Posterior cingulate gyrus (tissue), 11 donors: Measurements from ENCODE around the gene SH3BP1.

Experiments used
- DNase-seq, 10 donors: peaks; one replicate each; pipeline versions ENCODE4 v3.0.0 to v3.0.0-alpha.2; 2020 to 2021; ENCODE audit warnings: mixed read lengths in 3 of 10
- intact Hi-C: fragments of 100-400 bp; cut with DNase I; formaldehyde crosslinking; loops from one replicate; pipeline ENCODE4 v1.15.1; 2023

SH3BP1 gene

GRCh38 chr22:37631448-37632173, 7.9 kb upstream of the SH3BP1 start:
- peak in 1 of 10 donors; percentile 68 for DNase-seq
- intact Hi-C loops = no loop called here

- intact Hi-C loops = no loop called here
These were observed 7.0 kb upstream of the SH3BP1 start for GRCh38 chr22:37632174-37633088.

GRCh38 chr22:37633089-37633624, 6.3 kb upstream of the SH3BP1 start:
- no peak for DNase-seq
- intact Hi-C loops = no loop called here

More at GRCh38 chr22:37632174-37633088, 7.0 kb upstream of the SH3BP1 start:
- peak in 1 of 10 donors; percentile 35 for DNase-seq

GRCh38 chr22:37633625-37634416, 5.6 kb upstream of the SH3BP1 start:
- intact Hi-C loops = no loop called here
- DNase-seq = peak; percentile 67 to 97 (median 77)

- DNase-seq = peak in 1 of 10 donors; percentile 71
- intact Hi-C loops = no loop called here
These were observed 5.0 kb upstream of the SH3BP1 start for GRCh38 chr22:37634417-37634924.

- DNase-seq = peak in 1 of 10 donors; percentile 39
- intact Hi-C loops = no loop called here
These were observed 4.3 kb upstream of the SH3BP1 start for GRCh38 chr22:37635157-37635556.

- no peak for DNase-seq
These were observed 3.1 kb upstream of the SH3BP1 start for GRCh38 chr22:37636186-37636948.

GRCh38 chr22:37636949-37637273, 2.6 kb upstream of the SH3BP1 start:
- intact Hi-C loops = no loop called here
- no peak for DNase-seq

More at GRCh38 chr22:37636186-37636948, 3.1 kb upstream of the SH3BP1 start:
- intact Hi-C loops = no loop called here

GRCh38 chr22:37638391-37639069, 939 bp upstream of the SH3BP1 start:
- intact Hi-C loops = no loop called here
- no peak for DNase-seq

- intact Hi-C loops = loop anchor here (5.0 to 10.0 kb wide), 2 partner anchors 47 to 95 kb away; partner anchors contain the start of gene NOL12
- DNase-seq = no peak
These were observed 512 bp downstream of the SH3BP1 start for GRCh38 chr22:37639771-37640590.

GRCh38 chr22:37640591-37641560, 1.4 kb downstream of the SH3BP1 start:
- intact Hi-C loops = loop anchor here (5.0 to 10.0 kb wide), 2 partner anchors 46 to 94 kb away; partner anchors contain the start of gene NOL12
- DNase-seq = no peak

- no peak for DNase-seq
- intact Hi-C loops = loop anchor here (5.0 to 10.0 kb wide), 2 partner anchors 46 to 93 kb away; partner anchors contain the start of gene NOL12
These were observed 2.1 kb downstream of the SH3BP1 start for GRCh38 chr22:37641561-37641949.

- peak; percentile 74 to 98 (median 92) for DNase-seq
- intact Hi-C loops = loop anchor here (5.0 to 10.0 kb wide), 2 partner anchors 44 to 91 kb away; partner anchors contain the start of gene NOL12
These were observed 3.9 kb downstream of the SH3BP1 start for GRCh38 chr22:37643225-37643847.

- intact Hi-C loops = loop anchor here (10.0 kb wide), 1 partner anchor 87 kb away; no protein-coding TSS in a partner anchor
- DNase-seq = no peak
These were observed 7.8 kb downstream of the SH3BP1 start for GRCh38 chr22:37647317-37647716.

GRCh38 chr22:37647928-37648327, 8.5 kb downstream of the SH3BP1 start:
- no peak for DNase-seq
- intact Hi-C loops = loop anchor here (10.0 kb wide), 1 partner anchor 87 kb away; no protein-coding TSS in a partner anchor
